Activated naive CD4-positive, alpha-beta T cell treated with anti-CD3 and anti-CD28 coated beads, Interleukin-2, amount 10 ng/mL, durations not matched to agents 7 days and 5 days (primary cell): ENCODE data around the gene KCNMA1.
"Not testable (repeated sequence)": the region's sequence is repeated elsewhere in the genome, so short reads cannot be mapped to it uniquely, and the experiment has no call there.

Experiments
- CTCF ChIA-PET: fragments of 350-600 bp; sonication (Branson Sonifier 250); formaldehyde crosslinking; loops from one replicate; lab custom pipeline; 2021; ENCODE audit warnings: antibody characterized with exemption; lab: Charles Lee
- DNase-seq: peaks from one replicate; pipeline ENCODE4 v3.0.0-alpha.2; 2020
- H3K27ac Mint-ChIP-seq: one replicate; pipeline ENCODE4 v1.8.0; 2021; ENCODE audit warnings: mild to moderate bottlenecking, moderate library complexity, mixed read lengths
- H3K27me3 Mint-ChIP-seq: one replicate; pipeline ENCODE4 v1.8.0; 2021; ENCODE audit warnings: mild to moderate bottlenecking, mixed read lengths
- H3K36me3 Mint-ChIP-seq: one replicate; pipeline ENCODE4 v1.8.0; 2021; ENCODE audit warnings: mixed read lengths
- H3K4me1 Mint-ChIP-seq: one replicate; pipeline ENCODE4 v1.8.0; 2021; ENCODE audit warnings: mixed read lengths
- H3K4me3 Mint-ChIP-seq: one replicate; pipeline ENCODE4 v1.8.0; 2021; ENCODE audit warnings: mild to moderate bottlenecking, moderate library complexity, mixed read lengths
- H3K9me3 Mint-ChIP-seq: one replicate; pipeline ENCODE4 v1.8.0; 2021; ENCODE audit warnings: mixed read lengths

Gene KCNMA1

DNA sequence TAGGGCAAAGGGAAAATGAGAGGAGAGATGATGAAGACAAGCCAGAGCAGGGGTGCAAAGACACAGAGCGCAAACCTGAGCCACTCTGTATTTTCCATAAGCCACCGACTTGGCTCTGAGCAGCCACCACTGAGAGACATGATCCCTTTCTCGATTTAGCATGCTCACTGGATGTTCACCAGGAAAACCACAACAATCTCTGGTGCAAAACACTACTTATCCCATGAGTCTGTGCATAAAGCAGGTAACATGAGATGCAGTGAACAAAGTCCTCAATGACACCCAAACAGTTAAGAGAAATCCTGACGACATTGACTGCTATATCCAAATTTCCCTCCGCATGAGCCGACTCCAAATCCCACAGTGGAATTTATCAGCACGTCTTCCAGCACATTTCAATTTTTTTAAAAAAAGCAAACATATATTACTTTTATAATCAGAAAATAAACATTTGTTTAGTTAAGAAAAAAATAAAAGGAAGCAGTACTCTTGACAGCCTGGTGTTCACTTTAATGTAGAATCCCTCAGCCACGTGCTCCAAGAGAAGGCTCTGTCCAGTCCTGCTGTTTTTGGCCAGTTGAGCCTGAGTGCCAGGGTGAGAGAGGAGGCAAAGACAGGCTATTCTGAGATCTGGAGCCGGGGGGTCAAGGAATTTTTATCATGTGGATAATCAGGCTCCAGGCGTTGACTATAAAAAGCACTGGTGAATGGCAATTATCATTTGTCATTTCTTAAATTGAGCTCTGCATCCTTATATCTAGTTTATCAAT, 238.4 kb downstream of the KCNMA1 start:
- DNase-seq: no peak
- Mint-ChIP-seq H3K27ac (no peak overlapping the region), H3K27me3 (no peaks in the 10 kb centered on the region), H3K36me3 (no peaks in the 10 kb centered on the region), H3K4me3 (no peak overlapping the region), H3K4me1 (no peaks in the 10 kb centered on the region), H3K9me3 (no peaks in the 10 kb centered on the region)
- CTCF ChIA-PET: no interaction called here

DNA sequence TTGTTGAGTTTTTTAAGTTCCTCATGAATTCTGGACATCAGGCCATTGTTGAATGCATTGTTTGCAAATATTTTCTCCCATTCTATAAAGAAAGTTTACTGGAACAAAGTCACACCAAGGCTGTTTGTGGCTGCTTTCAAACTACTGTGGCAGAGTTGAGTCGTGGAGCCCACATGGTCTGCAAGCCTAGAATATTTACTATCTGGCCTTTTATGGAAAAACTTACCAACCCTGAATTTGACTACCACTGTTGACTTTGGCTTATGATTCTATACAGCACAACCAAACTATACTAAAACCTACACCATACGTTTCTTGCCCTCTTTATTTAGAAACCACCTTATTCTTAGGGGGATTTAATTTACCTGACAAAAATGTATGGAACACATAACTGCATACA, 239.1 kb downstream of the KCNMA1 start:
- CTCF ChIA-PET: no interaction called here
- no peak for DNase-seq
- no peak overlapping the region for H3K27ac Mint-ChIP-seq
- H3K4me1 Mint-ChIP-seq: no peaks in the 10 kb centered on the region
- H3K9me3 Mint-ChIP-seq: no peaks in the 10 kb centered on the region
- H3K4me3 Mint-ChIP-seq: no peak overlapping the region
- no peaks in the 10 kb centered on the region for H3K36me3 Mint-ChIP-seq
- no peaks in the 10 kb centered on the region for H3K27me3 Mint-ChIP-seq

DNA sequence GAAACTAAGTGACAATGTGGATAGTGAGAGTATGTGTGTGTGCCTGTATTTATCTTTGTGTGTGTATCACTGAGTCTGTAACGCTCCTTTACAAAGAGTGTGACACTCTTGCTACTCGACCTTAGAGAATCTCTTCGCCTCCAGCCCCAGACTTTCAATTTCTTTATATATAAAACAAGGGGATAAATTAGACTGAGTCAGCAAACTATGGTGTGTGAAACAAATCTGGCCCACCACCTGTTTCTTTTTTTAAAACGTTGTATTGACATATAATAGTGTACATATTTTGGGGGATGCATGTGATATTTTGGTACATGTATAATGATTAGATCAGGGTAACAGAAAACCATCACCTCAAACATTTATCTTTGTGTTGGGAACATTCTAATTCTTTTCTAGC, 240.5 kb downstream of the KCNMA1 start:
- CTCF ChIA-PET: no interaction called here
- no peak overlapping the region for H3K4me3 Mint-ChIP-seq

DNA sequence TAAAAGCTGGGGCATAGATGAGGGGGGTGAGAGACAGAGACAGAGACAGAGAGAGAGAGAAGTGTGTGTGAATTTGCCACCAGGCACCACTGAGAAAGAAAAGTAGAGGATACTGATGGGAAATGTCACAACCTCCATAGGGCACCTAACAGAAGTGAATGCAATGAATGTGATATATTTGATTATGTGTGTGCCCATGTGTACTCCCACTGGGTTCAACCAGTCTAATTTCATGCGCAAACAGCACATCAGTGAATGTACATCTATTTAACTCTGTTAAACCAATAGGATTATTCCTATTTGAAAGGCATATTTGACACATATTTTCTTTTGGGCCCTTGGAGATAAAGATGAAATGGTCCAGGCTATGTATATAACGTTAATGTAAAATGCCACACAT, 241.3 kb downstream of the KCNMA1 start:
- no peak overlapping the region for H3K4me3 Mint-ChIP-seq
- no peaks in the 10 kb centered on the region for H3K36me3 Mint-ChIP-seq
- H3K27me3 Mint-ChIP-seq: no peaks in the 10 kb centered on the region
- no peaks in the 10 kb centered on the region for H3K9me3 Mint-ChIP-seq
- no peaks in the 10 kb centered on the region for H3K4me1 Mint-ChIP-seq
- H3K27ac Mint-ChIP-seq: no peak overlapping the region
- CTCF ChIA-PET: no interaction called here
- no peak for DNase-seq

More for the DNA sequence above, 240.5 kb downstream of the KCNMA1 start:
- Mint-ChIP-seq H3K27me3 (no peaks in the 10 kb centered on the region), H3K4me1 (no peaks in the 10 kb centered on the region), H3K27ac (no peak overlapping the region), H3K9me3 (no peaks in the 10 kb centered on the region), H3K36me3 (no peaks in the 10 kb centered on the region)
- DNase-seq: no peak

GRCh38 chr10:77393821-77394501, 243.6 kb downstream of the KCNMA1 start:
- H3K36me3 Mint-ChIP-seq: no peaks in the 10 kb centered on the region
- peaks cover 4% of the 10 kb centered on the region for H3K27me3 Mint-ChIP-seq
- no peaks in the 10 kb centered on the region for H3K9me3 Mint-ChIP-seq
- no peak overlapping the region for H3K4me3 Mint-ChIP-seq
- H3K4me1 Mint-ChIP-seq: no peaks in the 10 kb centered on the region
- H3K27ac Mint-ChIP-seq: no peak overlapping the region
- CTCF ChIA-PET: no interaction called here
- no peak for DNase-seq

GRCh38 chr10:77393411-77393810, 244.2 kb downstream of the KCNMA1 start:
- no peak overlapping the region for H3K4me3 Mint-ChIP-seq
- H3K36me3 Mint-ChIP-seq: no peaks in the 10 kb centered on the region
- H3K27me3 Mint-ChIP-seq: peaks cover 4% of the 10 kb centered on the region
- CTCF ChIA-PET: no interaction called here
- DNase-seq: no peak
- no peaks in the 10 kb centered on the region for H3K9me3 Mint-ChIP-seq
- no peaks in the 10 kb centered on the region for H3K4me1 Mint-ChIP-seq
- no peak overlapping the region for H3K27ac Mint-ChIP-seq

- H3K27ac Mint-ChIP-seq: no peak overlapping the region
- H3K9me3 Mint-ChIP-seq: no peaks in the 10 kb centered on the region
- peaks cover 7% of the 10 kb centered on the region for H3K27me3 Mint-ChIP-seq
- H3K4me3 Mint-ChIP-seq: no peak overlapping the region
- CTCF ChIA-PET: interaction anchor here (0.8 kb wide), 1 partner anchor 189 kb away, joined by 3 read pairs; no protein-coding TSS in a partner anchor
- H3K36me3 Mint-ChIP-seq: no peaks in the 10 kb centered on the region
- no peaks in the 10 kb centered on the region for H3K4me1 Mint-ChIP-seq
- DNase-seq: no peak
These were observed 244.8 kb downstream of the KCNMA1 start for GRCh38 chr10:77392851-77393250.

DNA sequence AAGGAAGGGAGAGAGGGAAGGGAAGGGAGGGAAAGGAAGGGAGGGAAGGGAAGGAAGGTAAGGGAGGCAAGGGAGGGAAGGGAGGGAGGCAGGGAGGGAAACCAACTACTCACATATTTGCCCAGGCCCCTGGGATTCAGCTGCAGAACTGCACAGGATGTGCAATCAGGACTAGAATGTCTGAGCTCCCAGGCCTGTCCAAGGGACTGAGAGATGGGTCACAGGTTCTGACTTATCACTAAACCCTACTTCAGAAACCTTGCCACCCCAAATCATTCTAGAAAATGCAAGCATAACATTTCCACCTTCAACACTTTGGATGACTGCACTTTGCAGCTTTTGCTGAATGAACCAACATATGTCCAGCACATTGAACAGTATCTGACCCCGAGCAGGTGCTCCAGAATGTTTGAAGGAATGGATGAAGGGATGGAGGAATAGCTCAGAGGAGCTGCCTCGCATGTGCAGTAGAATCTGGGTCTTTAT, 245.3 kb downstream of the KCNMA1 start:
- H3K27me3 Mint-ChIP-seq: peaks cover 11% of the 10 kb centered on the region
- CTCF ChIA-PET: interaction anchor here (0.8 kb wide), 1 partner anchor 190 kb away, joined by 3 read pairs; no protein-coding TSS in a partner anchor
- no peak for DNase-seq
- no peak overlapping the region for H3K27ac Mint-ChIP-seq
- no peaks in the 10 kb centered on the region for H3K4me1 Mint-ChIP-seq
- no peaks in the 10 kb centered on the region for H3K9me3 Mint-ChIP-seq
- no peaks in the 10 kb centered on the region for H3K36me3 Mint-ChIP-seq
- H3K4me3 Mint-ChIP-seq: no peak overlapping the region

- H3K4me3 Mint-ChIP-seq: no peak overlapping the region
- H3K4me1 Mint-ChIP-seq: no peaks in the 10 kb centered on the region
- peaks cover 14% of the 10 kb centered on the region for H3K27me3 Mint-ChIP-seq
- H3K27ac Mint-ChIP-seq: no peak overlapping the region
- peak; percentile 41 for DNase-seq
- H3K9me3 Mint-ChIP-seq: no peaks in the 10 kb centered on the region
- CTCF ChIA-PET: no interaction called here
- no peaks in the 10 kb centered on the region for H3K36me3 Mint-ChIP-seq
These were observed 245.9 kb downstream of the KCNMA1 start for GRCh38 chr10:77391605-77392235.

GRCh38 chr10:77390481-77390891, 247.1 kb downstream of the KCNMA1 start:
- CTCF ChIA-PET: no interaction called here
- no peak for DNase-seq
- Mint-ChIP-seq H3K36me3 (no peaks in the 10 kb centered on the region), H3K27me3 (peaks cover 16% of the 10 kb centered on the region), H3K9me3 (no peaks in the 10 kb centered on the region), H3K4me1 (no peaks in the 10 kb centered on the region), H3K27ac (no peak overlapping the region), H3K4me3 (no peak overlapping the region)

- CTCF ChIA-PET: interaction anchor here (1.3 kb wide), 1 partner anchor 253 kb away, joined by 3 read pairs; no protein-coding TSS in a partner anchor
- Mint-ChIP-seq H3K9me3 (no peaks in the 10 kb centered on the region), H3K27me3 (peaks cover 16% of the 10 kb centered on the region), H3K4me3 (no peak overlapping the region), H3K36me3 (no peaks in the 10 kb centered on the region), H3K27ac (no peak overlapping the region), H3K4me1 (no peaks in the 10 kb centered on the region)
- DNase-seq: no peak
These were observed 249.0 kb downstream of the KCNMA1 start for GRCh38 chr10:77388571-77389100.

- CTCF ChIA-PET, H3K4me1 Mint-ChIP-seq, H3K27ac Mint-ChIP-seq, DNase-seq, H3K9me3 Mint-ChIP-seq, H3K4me3 Mint-ChIP-seq, H3K36me3 Mint-ChIP-seq: not testable (repeated sequence)
- H3K27me3 Mint-ChIP-seq: peaks cover 16% of the 10 kb centered on the region
These were observed 249.9 kb downstream of the KCNMA1 start for GRCh38 chr10:77387701-77388100.

GRCh38 chr10:77387247-77387646, 250.4 kb downstream of the KCNMA1 start:
- H3K36me3 Mint-ChIP-seq: no peaks in the 10 kb centered on the region
- no peaks in the 10 kb centered on the region for H3K4me1 Mint-ChIP-seq
- no peak overlapping the region for H3K27ac Mint-ChIP-seq
- H3K9me3 Mint-ChIP-seq: no peaks in the 10 kb centered on the region
- no peak overlapping the region for H3K4me3 Mint-ChIP-seq
- DNase-seq: no peak
- H3K27me3 Mint-ChIP-seq: peaks cover 16% of the 10 kb centered on the region
- CTCF ChIA-PET: no interaction called here

- Mint-ChIP-seq H3K36me3 (no peaks in the 10 kb centered on the region), H3K4me3 (no peak overlapping the region), H3K27ac (no peak overlapping the region), H3K27me3 (peaks cover 16% of the 10 kb centered on the region), H3K4me1 (no peaks in the 10 kb centered on the region), H3K9me3 (no peaks in the 10 kb centered on the region)
- DNase-seq: no peak
- CTCF ChIA-PET: no interaction called here
These were observed 250.8 kb downstream of the KCNMA1 start for GRCh38 chr10:77386838-77387237.
